Measurements from ENCODE around the gene HOXA7. TPM values are rescaled to one million over a fixed set of nuclear protein-coding genes. Genes with fewer than 3 reads are reported as not detected.
A peak's percentile ranks its signal among the peaks of the same experiment; 100 is the strongest.

HOXA7 gene
- total and polyA plus RNA-seq, 12 donors = 0.04 TPM; not detected in 11

DNA sequence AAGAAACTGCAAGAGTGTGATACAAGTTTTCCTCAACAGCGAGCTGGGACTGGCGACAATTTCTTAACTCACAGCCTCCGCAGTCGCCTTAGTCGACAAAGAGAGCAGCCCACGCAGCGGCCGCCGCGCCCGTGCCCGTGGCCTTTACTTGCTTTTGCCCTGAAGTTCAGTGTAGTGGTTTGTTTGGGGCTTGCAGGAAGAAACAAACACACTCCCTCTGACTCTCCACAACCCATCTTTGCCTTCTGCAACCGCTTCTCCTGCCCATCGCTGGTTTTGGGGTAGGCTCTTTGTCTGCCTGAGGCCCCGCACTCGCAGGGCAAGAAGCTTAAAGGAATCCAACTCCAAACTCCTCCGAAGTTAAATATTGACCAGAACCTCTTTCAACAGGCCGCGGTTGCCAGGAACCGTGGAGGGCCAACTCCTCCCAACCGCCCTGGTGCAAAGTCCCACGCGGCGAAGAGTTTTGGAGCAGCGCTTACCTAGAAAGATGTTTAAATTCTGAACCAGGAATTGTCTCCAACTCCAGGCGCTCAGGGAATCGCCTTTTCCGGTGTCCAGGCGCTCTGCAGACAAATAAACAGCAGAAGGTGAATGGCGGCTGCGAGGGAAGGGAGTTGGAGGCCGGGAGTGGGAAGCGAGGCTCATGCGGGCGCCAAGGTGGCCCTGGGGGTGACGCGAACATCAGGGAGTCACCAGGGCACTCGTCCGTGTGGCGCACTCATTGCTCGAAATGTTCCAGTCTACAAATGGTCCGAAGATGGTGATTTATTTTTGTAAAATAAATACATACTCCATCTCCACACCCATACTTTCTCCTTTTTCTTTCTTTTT lies 34.2 kb downstream of the HOXA7 start:
- H3K4me3 ChIP-seq = peak overlapping the region in 5 of 10 donors; percentile 2 to 36 (median 12)
- 8 to 17% methylated on average over 42 of the region's 42 CpGs for WGBS, 2 donors
- no peaks in the 10 kb centered on the region for H3K36me3 ChIP-seq
- ATAC-seq (no peak), DNase-seq (no peak)
- intact Hi-C loops (cut with DNase I) = no loop called here
- TF ChIP-seq, protein P1, sequence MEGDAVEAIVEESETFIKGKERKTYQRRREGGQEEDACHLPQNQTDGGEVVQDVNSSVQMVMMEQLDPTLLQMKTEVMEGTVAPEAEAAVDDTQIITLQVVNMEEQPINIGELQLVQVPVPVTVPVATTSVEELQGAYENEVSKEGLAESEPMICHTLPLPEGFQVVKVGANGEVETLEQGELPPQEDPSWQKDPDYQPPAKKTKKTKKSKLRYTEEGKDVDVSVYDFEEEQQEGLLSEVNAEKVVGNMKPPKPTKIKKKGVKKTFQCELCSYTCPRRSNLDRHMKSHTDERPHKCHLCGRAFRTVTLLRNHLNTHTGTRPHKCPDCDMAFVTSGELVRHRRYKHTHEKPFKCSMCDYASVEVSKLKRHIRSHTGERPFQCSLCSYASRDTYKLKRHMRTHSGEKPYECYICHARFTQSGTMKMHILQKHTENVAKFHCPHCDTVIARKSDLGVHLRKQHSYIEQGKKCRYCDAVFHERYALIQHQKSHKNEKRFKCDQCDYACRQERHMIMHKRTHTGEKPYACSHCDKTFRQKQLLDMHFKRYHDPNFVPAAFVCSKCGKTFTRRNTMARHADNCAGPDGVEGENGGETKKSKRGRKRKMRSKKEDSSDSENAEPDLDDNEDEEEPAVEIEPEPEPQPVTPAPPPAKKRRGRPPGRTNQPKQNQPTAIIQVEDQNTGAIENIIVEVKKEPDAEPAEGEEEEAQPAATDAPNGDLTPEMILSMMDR (IDR thresholded peaks at IDR 0.05) = no peak
- H3K27ac ChIP-seq = peak overlapping the region in 3 of 10 donors; percentile 12 to 68 (median 62)
- H3K9me3 ChIP-seq = no peaks in the 10 kb centered on the region
- peaks cover 0 to 6% (median 0%) of the 10 kb centered on the region in 9 donors for H3K4me1 ChIP-seq
- H3K27me3 ChIP-seq = peaks cover 18 to 99% (median 98%) of the 10 kb centered on the region in 7 donors

DNA sequence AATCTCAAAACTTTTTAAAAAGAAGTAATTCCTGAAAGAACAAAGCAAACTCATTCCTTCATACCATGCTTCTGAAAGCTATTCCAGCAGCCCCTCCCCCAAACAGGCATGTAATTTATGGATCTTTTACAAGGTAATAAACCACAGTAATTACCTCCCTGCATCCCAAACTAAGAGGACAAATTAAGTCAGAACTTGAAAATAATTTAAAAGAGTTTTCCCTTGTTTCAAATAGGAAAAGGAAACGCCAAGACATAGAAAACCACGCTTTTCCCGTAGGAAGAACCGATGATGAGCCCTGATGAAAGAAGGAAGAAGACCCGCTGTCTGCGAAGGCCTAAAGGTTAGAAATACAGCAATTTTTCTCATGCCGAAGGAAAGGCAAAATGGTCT lies 34.8 kb downstream of the HOXA7 start:
- Histone ChIP-seq H3K4me3 (peak overlapping the region in 3 of 10 donors; percentile 12 to 36 (median 23)), H3K4me1 (peaks cover 0 to 6% (median 0%) of the 10 kb centered on the region in 9 donors), H3K9me3 (no peaks in the 10 kb centered on the region), H3K27ac (peak overlapping the region in 3 of 10 donors; percentile 12 to 68 (median 62)), H3K36me3 (no peaks in the 10 kb centered on the region), H3K27me3 (peaks cover 18 to 99% (median 98%) of the 10 kb centered on the region in 7 donors)
- DNase-seq = no peak
- WGBS, 2 donors = 19 to 34% methylated on average over 7 of the region's 7 CpGs
- TF ChIP-seq, protein P1 (IDR thresholded peaks at IDR 0.05) = no peak
- intact Hi-C loops (cut with DNase I) = no loop called here
- no peak for ATAC-seq

DNA sequence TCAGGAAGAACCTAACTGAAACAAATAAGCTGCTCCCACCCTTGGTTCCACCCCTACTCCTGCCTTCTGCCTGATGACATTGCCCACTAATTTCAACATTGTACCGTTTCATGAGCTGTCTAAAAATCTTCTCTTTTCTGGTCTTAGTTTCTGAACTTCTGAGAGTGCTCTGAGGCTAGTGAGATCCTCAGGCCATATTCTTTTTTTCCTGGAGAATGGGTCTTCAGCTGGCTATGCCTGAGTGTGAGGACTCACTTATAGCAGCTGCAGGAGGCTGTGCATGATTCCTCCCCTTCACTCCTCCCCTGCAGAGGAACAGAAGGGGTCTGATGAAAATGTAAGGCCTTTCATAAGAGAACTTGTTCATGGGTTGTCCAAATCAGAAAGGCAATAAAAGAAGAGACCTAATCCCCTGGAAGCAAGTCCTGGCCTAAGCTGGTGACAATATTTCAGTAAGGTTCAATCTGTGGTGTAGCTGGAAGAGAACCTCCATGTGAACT lies 37.0 kb downstream of the HOXA7 start:
- H3K4me1 ChIP-seq = peaks cover 0 to 17% (median 4%) of the 10 kb centered on the region in 9 donors
- H3K27me3 ChIP-seq = peaks cover 26 to 97% (median 96%) of the 10 kb centered on the region in 7 donors
- no peak overlapping the region for H3K4me3 ChIP-seq
- 10 to 29% methylated on average over 1 of the region's 1 CpG for WGBS, 2 donors
- intact Hi-C loops (cut with DNase I) = no loop called here
- DNase-seq (no peak), ATAC-seq (no peak)
- H3K27ac ChIP-seq = peak overlapping the region in 1 of 10 donors; percentile 64
- no peaks in the 10 kb centered on the region for H3K9me3 ChIP-seq
- TF ChIP-seq, protein P1 (IDR thresholded peaks at IDR 0.05) = no peak
- no peaks in the 10 kb centered on the region for H3K36me3 ChIP-seq

DNA sequence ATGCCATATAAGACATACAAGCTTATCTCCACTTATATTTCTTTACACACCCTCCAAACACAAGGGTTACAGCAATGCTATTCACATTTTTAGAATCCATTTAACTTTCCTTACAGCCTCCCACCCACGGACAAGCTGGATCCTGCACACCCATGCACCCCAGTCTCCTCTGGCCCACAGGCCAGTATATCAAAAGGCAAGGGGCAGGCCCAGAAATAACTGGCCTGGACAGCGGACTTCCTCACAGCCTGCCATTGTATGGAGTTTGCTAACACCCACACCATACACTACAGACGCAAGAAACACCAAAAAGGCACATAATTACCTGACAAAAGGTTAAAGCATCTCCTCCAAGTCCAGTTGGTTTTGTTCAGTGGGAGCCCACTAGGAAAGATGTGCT lies 37.9 kb downstream of the HOXA7 start:
- 12 to 27% methylated on average over 3 of the region's 3 CpGs for WGBS, 2 donors
- peaks cover 20 to 97% (median 96%) of the 10 kb centered on the region in 7 donors for H3K27me3 ChIP-seq
- ATAC-seq = no peak
- H3K4me3 ChIP-seq = peak overlapping the region in 2 of 10 donors; percentile 24 to 42
- no peak for DNase-seq
- H3K36me3 ChIP-seq = no peaks in the 10 kb centered on the region
- peak overlapping the region in 2 of 10 donors; percentile 64 to 82 for H3K27ac ChIP-seq
- intact Hi-C loops (cut with DNase I) = no loop called here
- TF ChIP-seq, protein P1 (IDR thresholded peaks at IDR 0.05) = no peak
- peaks cover 0 to 17% (median 4%) of the 10 kb centered on the region in 9 donors for H3K4me1 ChIP-seq
- H3K9me3 ChIP-seq = no peaks in the 10 kb centered on the region

Measured in heart right ventricle (tissue), 16 donors.